Fibroblast of villous mesenchyme (primary cell): ENCODE results near the gene LDB2. TPM values are rescaled to one million over a fixed set of nuclear protein-coding genes. Genes with fewer than 3 reads are reported as not detected.
"Not testable (repeated sequence)": the region's sequence is repeated elsewhere in the genome, so short reads cannot be mapped to it uniquely, and the experiment has no call there.

ENCODE experiments used
- DNase-seq: peaks from one replicate; pipeline ENCODE4 v3.0.0-alpha.2; 2010; ENCODE audit warnings: low read depth
- H3K4me3 ChIP-seq: 2 replicates; pipeline ENCODE4 v1.5.1; 2011; ENCODE audit warnings: low read depth, mild to moderate bottlenecking, low read length
- CTCF ChIP-seq: IDR thresholded peaks from 2 replicates; pipeline ENCODE4 v1.5.1; 2012; ENCODE audit warnings: low read depth, mild to moderate bottlenecking, low read length; ENCODE audit not compliant: insufficient read depth
- total RNA-seq: library from RNA; depleted of rRNA; stranded (reverse); fragments of >200 nt; gene quantifications from 2 replicates; pipeline ENCODE4 v1.2.3, GENCODE V29; 2012

Gene LDB2
- total RNA-seq, 1 donor: 19.9 TPM

DNA sequence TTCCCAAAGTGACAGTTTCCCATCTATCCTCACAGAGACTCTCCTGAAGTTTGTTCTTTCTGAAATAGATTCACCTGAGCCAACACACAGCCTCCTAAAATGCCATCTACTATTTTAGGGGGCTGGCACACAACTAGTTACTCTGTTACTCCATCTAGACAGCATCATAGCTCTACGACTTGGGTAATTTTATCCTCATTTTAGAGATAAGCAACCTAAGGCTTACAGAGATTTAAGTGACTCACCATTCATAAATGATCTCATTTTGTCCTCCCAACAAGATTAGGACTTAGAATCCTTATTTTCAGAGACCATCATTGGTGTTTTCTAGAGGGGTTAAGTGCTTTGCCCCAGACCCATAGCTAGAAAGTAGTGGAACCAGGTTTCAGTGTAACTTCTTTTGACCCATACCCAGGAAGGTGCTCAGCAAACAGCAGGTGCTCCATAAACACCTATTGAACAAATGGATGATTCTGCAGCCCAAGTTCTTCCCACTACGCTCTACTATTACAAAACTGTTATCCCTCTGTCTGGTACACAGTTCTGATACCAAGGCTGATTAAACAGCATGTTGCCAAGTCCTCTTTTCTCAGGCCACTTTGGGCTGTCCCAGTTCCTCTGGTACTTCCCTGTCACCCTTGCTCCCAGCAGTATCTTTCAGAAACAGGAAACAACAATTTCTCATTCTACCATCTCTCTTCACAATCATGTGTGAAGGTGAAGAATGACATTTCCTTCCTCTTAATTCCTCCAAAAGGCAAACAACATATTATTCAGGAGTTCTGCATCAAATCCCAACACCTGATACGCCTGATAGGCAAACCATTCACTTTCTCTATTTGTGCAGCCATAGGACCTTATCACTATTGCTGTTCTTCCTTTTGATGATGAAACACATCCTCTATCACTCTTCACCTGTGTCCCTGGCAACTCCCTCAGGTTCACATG lies 367.5 kb downstream of the LDB2 start:
- DNase-seq: peak; percentile 42
- TF ChIP-seq CTCF: no peak
- no peak overlapping the region for H3K4me3 ChIP-seq

DNA sequence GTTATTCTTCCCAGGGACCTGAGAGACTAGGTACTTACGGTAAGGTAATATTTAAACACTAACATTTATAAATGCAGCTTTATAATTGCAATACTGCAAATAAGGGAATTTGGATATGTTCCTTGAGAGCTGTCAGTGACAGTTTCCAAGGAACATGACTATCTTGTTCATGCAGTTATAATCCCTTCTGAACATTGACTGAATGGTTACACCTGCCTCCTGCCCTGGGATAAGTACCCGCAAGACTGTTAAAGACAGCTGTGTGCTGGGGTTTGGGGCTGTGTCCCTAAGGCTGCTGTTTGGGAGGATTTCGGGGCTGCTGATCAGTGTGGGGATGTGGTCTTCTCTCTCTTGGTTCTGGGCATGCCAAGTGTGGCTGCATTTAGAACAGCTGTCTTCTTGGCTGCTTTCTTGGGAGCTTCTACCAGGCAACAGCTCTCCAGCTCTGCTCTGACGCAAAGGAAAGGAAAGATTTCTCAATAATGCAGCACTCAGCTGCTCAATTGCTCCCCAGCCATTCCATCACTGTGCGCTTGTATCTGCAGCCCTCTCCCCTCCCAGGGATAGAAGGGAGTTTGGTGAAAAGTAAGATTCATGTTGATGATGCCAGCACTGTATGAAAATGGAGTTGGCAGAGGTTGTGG lies 373.4 kb downstream of the LDB2 start:
- TF ChIP-seq CTCF: no peak
- peak; percentile 69 for DNase-seq
- H3K4me3 ChIP-seq: no peak overlapping the region

- DNase-seq: no peak
- no peak for TF ChIP-seq CTCF
- H3K4me3 ChIP-seq: no peak overlapping the region
These were observed 374.0 kb downstream of the LDB2 start for GRCh38 chr4:16524406-16524805.

GRCh38 chr4:16523526-16523925 lies 374.9 kb downstream of the LDB2 start:
- not testable (repeated sequence) for DNase-seq, H3K4me3 ChIP-seq

GRCh38 chr4:16521156-16521915 lies 377.1 kb downstream of the LDB2 start:
- no peak for TF ChIP-seq CTCF
- H3K4me3 ChIP-seq: no peak overlapping the region
- DNase-seq: no peak

GRCh38 chr4:16516796-16517439 lies 381.5 kb downstream of the LDB2 start:
- H3K4me3 ChIP-seq: no peak overlapping the region
- TF ChIP-seq CTCF: peak; percentile 51
- DNase-seq: peak; percentile 77
